ENCODE measurements around the gene NTN5. TPM values are rescaled to one million over a fixed set of nuclear protein-coding genes. Genes with fewer than 3 reads are reported as not detected.
A peak's percentile ranks its signal among the peaks of the same experiment; 100 is the strongest.
"Not testable (repeated sequence)": the region's sequence is repeated elsewhere in the genome, so short reads cannot be mapped to it uniquely, and the experiment has no call there.

Gene NTN5
- total RNA-seq, 1 donor from 2014 or later = 1.8 TPM

DNA sequence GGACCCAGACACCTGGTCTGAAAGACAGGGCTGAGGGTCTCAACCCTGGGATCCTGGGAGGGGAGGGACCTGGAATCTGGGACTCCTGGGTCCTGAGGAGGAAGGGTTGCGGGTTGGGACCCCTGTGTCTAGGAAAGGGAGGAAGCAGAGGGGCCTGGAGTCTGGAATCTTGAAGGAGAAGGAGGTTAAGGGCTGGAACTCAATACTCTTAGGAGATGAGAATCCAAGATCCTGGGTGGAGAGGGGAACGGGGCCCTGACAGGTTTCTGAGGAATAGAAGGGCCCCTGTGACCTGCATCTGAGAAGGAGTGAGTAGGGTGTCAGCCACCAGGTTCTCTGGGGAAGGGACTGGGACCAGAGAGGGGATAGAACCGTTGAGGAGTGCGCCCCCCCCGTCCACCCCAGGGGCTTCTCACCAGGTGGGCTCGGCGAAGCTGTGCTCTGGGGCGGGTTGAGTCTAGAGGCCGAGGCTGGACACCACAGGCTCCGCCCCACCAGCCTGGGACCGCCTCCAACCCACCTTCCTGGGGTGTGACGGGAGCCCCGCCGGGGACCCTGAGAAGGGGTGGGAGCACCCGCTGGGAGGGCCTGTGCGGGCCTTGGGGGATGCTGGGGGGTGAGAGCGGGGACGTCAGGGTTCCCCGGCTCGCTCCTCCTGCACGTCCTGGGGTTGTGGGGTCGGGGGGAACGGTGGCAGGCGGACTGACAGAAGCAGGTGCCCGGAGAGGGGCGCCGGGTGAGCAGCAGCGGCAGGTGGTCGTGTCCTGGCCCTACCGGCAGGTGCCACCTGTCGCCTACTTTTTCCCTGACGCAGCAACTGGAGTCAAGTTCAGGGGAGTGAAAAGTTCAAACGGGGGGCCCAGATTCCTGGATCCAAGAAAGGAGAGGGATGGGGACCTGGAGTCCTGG is 46.7 kb upstream of the NTN5 start, which contains the start of gene MAMSTR:
Gene MAMSTR, minus strand, starts transcription at position 463 of the 909 bp plus-strand sequence. CDS start 694 bp downstream, outside the sequence.
- TF ChIP-seq, protein P1, sequence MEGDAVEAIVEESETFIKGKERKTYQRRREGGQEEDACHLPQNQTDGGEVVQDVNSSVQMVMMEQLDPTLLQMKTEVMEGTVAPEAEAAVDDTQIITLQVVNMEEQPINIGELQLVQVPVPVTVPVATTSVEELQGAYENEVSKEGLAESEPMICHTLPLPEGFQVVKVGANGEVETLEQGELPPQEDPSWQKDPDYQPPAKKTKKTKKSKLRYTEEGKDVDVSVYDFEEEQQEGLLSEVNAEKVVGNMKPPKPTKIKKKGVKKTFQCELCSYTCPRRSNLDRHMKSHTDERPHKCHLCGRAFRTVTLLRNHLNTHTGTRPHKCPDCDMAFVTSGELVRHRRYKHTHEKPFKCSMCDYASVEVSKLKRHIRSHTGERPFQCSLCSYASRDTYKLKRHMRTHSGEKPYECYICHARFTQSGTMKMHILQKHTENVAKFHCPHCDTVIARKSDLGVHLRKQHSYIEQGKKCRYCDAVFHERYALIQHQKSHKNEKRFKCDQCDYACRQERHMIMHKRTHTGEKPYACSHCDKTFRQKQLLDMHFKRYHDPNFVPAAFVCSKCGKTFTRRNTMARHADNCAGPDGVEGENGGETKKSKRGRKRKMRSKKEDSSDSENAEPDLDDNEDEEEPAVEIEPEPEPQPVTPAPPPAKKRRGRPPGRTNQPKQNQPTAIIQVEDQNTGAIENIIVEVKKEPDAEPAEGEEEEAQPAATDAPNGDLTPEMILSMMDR (IDR thresholded peaks at IDR 0.05; ENCODE audit: partially characterized antibody, unreplicated experiment) = no peak
- Mint-ChIP-seq H3K9me3 (ENCODE audit: unreplicated experiment) (peaks cover 5% of the 10 kb centered on the region), H3K4me3 (ENCODE audit: unreplicated experiment) (peak within 1 kb of the TSS; percentile 97), H3K36me3 (ENCODE audit: unreplicated experiment) (no peaks in the 10 kb centered on the region), H3K4me1 (ENCODE audit: low read depth, unreplicated experiment) (peaks cover 13% of the 10 kb centered on the region), H3K27me3 (ENCODE audit: unreplicated experiment) (peaks cover 14% of the 10 kb centered on the region), H3K27ac (ENCODE audit: unreplicated experiment) (peak within 1 kb of the TSS; percentile 95)
- DNase-seq = no peak

DNA sequence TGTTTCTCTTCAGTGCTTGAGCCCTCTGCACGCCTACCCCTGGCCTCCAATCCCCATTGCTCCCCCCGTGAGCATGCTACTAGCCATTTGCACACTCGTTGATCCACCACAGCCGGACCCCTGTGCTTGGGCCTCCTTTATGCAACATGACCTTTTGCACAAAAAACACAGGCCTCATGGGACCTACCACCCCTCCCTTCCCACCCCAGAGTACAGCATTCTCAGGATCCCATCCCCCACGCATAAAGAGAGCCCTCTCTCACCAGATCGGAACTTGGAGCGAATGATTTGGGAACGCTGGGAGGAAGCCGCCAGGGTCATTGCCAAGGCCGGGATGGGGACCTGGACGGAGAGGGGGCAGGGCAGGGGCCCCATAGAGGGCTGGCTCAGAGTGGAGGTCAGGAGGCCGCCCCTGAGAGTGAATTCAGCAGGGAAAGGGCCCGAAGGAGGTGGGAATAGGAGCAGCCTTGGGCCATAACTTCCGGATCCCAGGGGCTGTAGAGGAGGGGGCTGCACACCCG is 46.0 kb upstream of the NTN5 start:
- Mint-ChIP-seq H3K9me3 (ENCODE audit: unreplicated experiment) (peaks cover 8% of the 10 kb centered on the region), H3K4me3 (ENCODE audit: unreplicated experiment) (peak overlapping the region; percentile 46), H3K36me3 (ENCODE audit: unreplicated experiment) (no peaks in the 10 kb centered on the region), H3K27ac (ENCODE audit: unreplicated experiment) (peak overlapping the region; percentile 79), H3K27me3 (ENCODE audit: unreplicated experiment) (peaks cover 14% of the 10 kb centered on the region), H3K4me1 (ENCODE audit: low read depth, unreplicated experiment) (peaks cover 13% of the 10 kb centered on the region)
- no peak for DNase-seq
- TF ChIP-seq, protein P1 (IDR thresholded peaks at IDR 0.05; ENCODE audit: partially characterized antibody, unreplicated experiment) = no peak

DNA sequence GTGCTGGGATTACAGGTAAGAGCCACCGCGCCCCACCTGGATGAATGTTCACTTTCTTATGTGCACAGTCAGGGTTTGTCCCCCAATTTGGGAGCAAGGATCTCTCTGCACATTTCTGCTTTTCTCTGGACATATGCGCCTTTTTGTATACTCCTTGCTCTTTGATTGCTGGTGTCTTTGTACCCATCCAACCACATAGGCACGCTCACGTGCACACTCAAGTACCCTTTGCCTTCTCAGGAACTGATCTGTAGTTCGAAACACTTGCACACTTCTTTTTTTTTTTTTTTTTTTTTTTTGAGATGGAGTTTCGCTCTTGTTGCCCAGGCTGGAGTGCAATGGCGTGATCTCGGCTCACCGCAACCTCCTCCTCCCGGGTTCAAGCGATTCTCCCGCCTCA is 45.3 kb upstream of the NTN5 start:
- H3K36me3 Mint-ChIP-seq (ENCODE audit: unreplicated experiment); H3K27ac Mint-ChIP-seq (ENCODE audit: unreplicated experiment); DNase-seq; H3K9me3 Mint-ChIP-seq (ENCODE audit: unreplicated experiment); H3K4me3 Mint-ChIP-seq (ENCODE audit: unreplicated experiment): not testable (repeated sequence)
- Mint-ChIP-seq H3K27me3 (ENCODE audit: unreplicated experiment) (peaks cover 16% of the 10 kb centered on the region), H3K4me1 (ENCODE audit: low read depth, unreplicated experiment) (peaks cover 13% of the 10 kb centered on the region)

DNA sequence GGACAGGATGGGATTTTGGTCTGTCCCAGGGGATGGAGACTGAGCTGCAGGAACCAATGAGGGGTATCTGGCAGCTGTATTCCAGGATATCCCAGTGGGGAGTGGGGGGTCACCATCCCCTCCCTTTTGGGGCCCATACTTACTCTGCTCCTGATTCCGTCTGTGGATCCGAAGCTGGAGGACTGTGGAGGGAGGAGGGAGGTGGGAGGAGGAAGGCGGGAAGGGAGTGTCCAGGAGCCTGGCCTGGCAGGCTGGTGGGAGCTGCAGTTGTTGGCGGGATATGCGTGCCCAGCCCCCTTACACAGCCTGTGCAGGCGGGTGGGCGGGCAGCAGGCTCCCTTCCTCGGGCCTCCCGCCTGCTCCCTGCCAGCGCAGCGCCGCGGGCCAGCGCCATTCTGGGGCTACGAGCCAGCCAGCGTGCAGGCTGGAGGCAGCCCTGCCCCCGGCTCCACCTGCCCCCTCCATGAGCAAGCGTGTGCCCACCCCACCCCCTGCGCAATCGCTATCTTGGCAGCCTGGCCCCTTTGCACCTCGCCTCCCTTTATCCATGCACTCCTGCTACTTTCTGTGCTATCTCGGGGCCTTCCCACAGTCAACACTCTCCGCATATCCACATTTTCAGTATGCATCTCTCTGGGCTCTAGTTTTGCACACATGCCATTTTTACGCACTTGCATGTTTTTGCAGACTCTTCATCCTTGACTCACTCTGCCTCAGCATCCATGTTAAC is 43.9 kb upstream of the NTN5 start:
- H3K4me1 Mint-ChIP-seq (ENCODE audit: low read depth, unreplicated experiment) = peaks cover 13% of the 10 kb centered on the region
- H3K27ac Mint-ChIP-seq (ENCODE audit: unreplicated experiment) = peak overlapping the region; percentile 62
- peak; percentile 52 for DNase-seq

DNA sequence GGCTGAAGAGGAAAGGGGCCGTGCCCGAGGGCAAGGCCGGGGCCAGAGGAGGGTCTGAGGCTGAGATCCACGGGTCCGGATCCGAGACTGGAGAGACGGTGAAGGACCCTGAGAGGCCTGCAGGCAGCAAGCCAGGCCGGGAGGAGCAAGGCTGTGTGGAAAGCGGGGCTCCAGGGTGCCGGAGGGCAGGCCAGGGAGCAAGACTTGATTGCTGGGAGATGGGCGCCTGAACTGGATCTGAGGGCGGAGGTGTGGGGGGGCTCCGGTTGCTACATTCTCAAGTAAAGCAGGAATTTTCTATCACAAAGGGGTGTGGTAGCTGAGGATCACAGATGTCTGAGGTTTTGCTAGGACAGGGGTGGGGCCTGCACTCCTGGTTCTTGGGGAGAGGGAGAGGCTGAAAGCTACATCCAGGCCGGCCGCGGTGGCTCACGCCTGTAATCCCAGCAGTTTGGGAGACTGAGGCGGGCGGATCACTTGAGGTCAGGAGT is 42.9 kb upstream of the NTN5 start:
- no peak for DNase-seq
- H3K27me3 Mint-ChIP-seq (ENCODE audit: unreplicated experiment) = peaks cover 18% of the 10 kb centered on the region
- TF ChIP-seq, protein P1 (IDR thresholded peaks at IDR 0.05; ENCODE audit: partially characterized antibody, unreplicated experiment) = no peak
- peaks cover 13% of the 10 kb centered on the region for H3K4me1 Mint-ChIP-seq (ENCODE audit: low read depth, unreplicated experiment)
- H3K4me3 Mint-ChIP-seq (ENCODE audit: unreplicated experiment) = no peak overlapping the region
- peaks cover 5% of the 10 kb centered on the region for H3K9me3 Mint-ChIP-seq (ENCODE audit: unreplicated experiment)
- H3K36me3 Mint-ChIP-seq (ENCODE audit: unreplicated experiment) = no peaks in the 10 kb centered on the region
- H3K27ac Mint-ChIP-seq (ENCODE audit: unreplicated experiment) = no peak overlapping the region

More for the DNA sequence above, 43.9 kb upstream of the NTN5 start:
- Mint-ChIP-seq H3K9me3 (ENCODE audit: unreplicated experiment) (peaks cover 5% of the 10 kb centered on the region), H3K36me3 (ENCODE audit: unreplicated experiment) (no peaks in the 10 kb centered on the region), H3K4me3 (ENCODE audit: unreplicated experiment) (peak overlapping the region; percentile 55), H3K27me3 (ENCODE audit: unreplicated experiment) (peaks cover 18% of the 10 kb centered on the region)
- TF ChIP-seq, protein P1 (IDR thresholded peaks at IDR 0.05; ENCODE audit: partially characterized antibody, unreplicated experiment) = no peak

Data from glutamatergic neuron (in vitro differentiated cells).